Activated B cell treated with CpG ODN at 0.5 μM for 24 hours (primary cell): ENCODE data around the gene ARIH1. TPM values are rescaled to one million over a fixed set of nuclear protein-coding genes. Genes with fewer than 3 reads are reported as not detected.

Source experiments
- ATAC-seq: fragments of 200-7000 bp; cut with Tn5 transposase; one replicate; pipeline ENCODE4 v1.10.0; 2021; ENCODE audit warnings: low read depth, mild to moderate bottlenecking, moderate library complexity
- CTCF ChIA-PET: fragments of 350-600 bp; sonication (Branson Sonifier 250); formaldehyde crosslinking; loops from one replicate; lab custom pipeline; 2021; ENCODE audit warnings: antibody characterized with exemption; lab: Charles Lee
- POLR2A ChIA-PET: fragments of 350-600 bp; sonication (Branson Sonifier 250); formaldehyde crosslinking; loops from one replicate; lab custom pipeline; 2021; ENCODE audit warnings: antibody characterized with exemption; lab: Charles Lee
- DNase-seq: peaks from one replicate; pipeline ENCODE4 v3.0.0; 2022
- H3K27ac Mint-ChIP-seq: one replicate; pipeline ENCODE4 v1.8.0; 2020; ENCODE audit warnings: mixed read lengths
- H3K27me3 Mint-ChIP-seq: one replicate; pipeline ENCODE4 v1.8.0; 2021; ENCODE audit warnings: mixed read lengths
- H3K36me3 Mint-ChIP-seq: one replicate; pipeline ENCODE4 v1.8.0; 2021; ENCODE audit warnings: low read depth, mixed read lengths
- H3K4me1 Mint-ChIP-seq: one replicate; pipeline ENCODE4 v1.8.0; 2021; ENCODE audit warnings: mixed read lengths
- H3K4me3 Mint-ChIP-seq: one replicate; pipeline ENCODE4 v1.8.0; 2020; ENCODE audit warnings: mild to moderate bottlenecking, mixed read lengths
- H3K9me3 Mint-ChIP-seq: one replicate; pipeline ENCODE4 v1.8.0; 2020; ENCODE audit warnings: mixed read lengths
- CTCF ChIP-seq: fragments of 200-600 bp; IDR thresholded peaks from one replicate; pipeline ENCODE4 v1.8.0; 2022; ENCODE audit warnings: antibody characterized with exemption, mild to moderate bottlenecking
- intact Hi-C: fragments of 100-400 bp; cut with micrococcal nuclease; formaldehyde crosslinking; loops from one replicate; pipeline ENCODE4 v1.15.1; 2024
- total RNA-seq: library from RNA; stranded (reverse); gene quantifications from 2 replicates; pipeline ENCODE4 v1.2.3, GENCODE V29; 2022

Gene ARIH1
- total RNA-seq, 1 donor from 2014 or later: 159 TPM

GRCh38 chr15:72579814-72580213, 105.7 kb downstream of the ARIH1 start:
- Mint-ChIP-seq H3K36me3 (peaks cover 80% of the 10 kb centered on the region), H3K4me1 (no peaks in the 10 kb centered on the region), H3K27me3 (no peaks in the 10 kb centered on the region), H3K9me3 (peaks cover 3% of the 10 kb centered on the region), H3K27ac (no peak overlapping the region), H3K4me3 (no peak overlapping the region)
- POLR2A ChIA-PET: interaction anchor here (1.0 kb wide), 1 partner anchor 462 kb away, joined by 3 read pairs; the partner anchor contains the start of gene SENP8
- DNase-seq (no peak), ATAC-seq (no peak)
- intact Hi-C loops: no loop called here
- no peak for TF ChIP-seq CTCF
- CTCF ChIA-PET: no interaction called here

DNA sequence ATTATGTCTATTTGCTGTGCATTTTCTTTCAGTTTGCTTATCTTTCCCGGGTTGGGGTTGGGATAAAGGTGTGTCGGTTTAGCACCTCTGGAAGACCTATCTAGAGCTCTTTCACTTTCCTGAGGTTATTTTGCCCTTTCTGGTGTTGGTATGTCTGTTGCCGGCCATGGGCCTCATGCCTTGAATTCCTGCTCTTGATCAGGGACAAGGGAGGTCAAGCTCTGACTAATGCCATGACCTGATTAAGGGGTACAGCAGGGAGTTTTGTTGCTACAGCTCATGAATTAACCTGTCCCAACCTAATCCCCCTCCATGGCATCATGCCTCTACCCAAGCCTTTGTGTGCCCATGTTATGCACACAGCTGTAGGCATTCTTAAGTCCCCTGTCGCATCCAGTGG, 109.9 kb downstream of the ARIH1 start:
- ATAC-seq: no peak
- Mint-ChIP-seq H3K27ac (no peak overlapping the region), H3K9me3 (peaks cover 2% of the 10 kb centered on the region), H3K36me3 (peaks cover 69% of the 10 kb centered on the region), H3K4me3 (no peak overlapping the region), H3K27me3 (no peaks in the 10 kb centered on the region), H3K4me1 (no peaks in the 10 kb centered on the region)
- no peak for TF ChIP-seq CTCF
- ChIA-PET CTCF (interaction anchor here (1.4 kb wide), 1 partner anchor 16 kb away, joined by 3 read pairs; no protein-coding TSS in a partner anchor), POLR2A (no interaction called here)
- intact Hi-C loops: no loop called here
- DNase-seq: no peak

DNA sequence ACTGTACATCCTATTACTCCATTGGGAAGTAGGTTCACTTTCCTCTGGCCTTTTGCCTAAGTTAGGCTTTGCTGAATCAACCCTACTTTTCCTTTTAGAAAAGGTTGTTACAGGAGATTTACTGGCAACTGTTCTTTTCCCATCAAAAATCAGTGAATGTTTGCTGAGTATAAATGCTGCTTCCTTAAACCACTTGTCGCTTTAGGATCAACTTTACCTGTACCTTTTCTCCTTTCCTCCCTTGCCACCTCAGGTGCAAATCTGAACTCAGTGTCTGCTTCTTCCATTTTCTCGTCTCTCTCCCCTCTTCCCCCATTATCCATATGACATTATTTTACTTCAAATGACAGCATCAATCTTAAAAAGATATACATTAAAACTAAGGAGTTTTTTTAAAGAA, 110.9 kb downstream of the ARIH1 start:
- ATAC-seq: no peak
- no peak for DNase-seq
- CTCF ChIA-PET: interaction anchor here (2.1 kb wide), 1 partner anchor 15 kb away, joined by 11 read pairs; no protein-coding TSS in a partner anchor
- POLR2A ChIA-PET: no interaction called here
- no peak for TF ChIP-seq CTCF
- no peak overlapping the region for H3K4me3 Mint-ChIP-seq
- H3K27ac Mint-ChIP-seq: no peak overlapping the region
- no peaks in the 10 kb centered on the region for H3K9me3 Mint-ChIP-seq
- no peaks in the 10 kb centered on the region for H3K27me3 Mint-ChIP-seq
- intact Hi-C loops: no loop called here
- no peaks in the 10 kb centered on the region for H3K4me1 Mint-ChIP-seq
- H3K36me3 Mint-ChIP-seq: peaks cover 62% of the 10 kb centered on the region

DNA sequence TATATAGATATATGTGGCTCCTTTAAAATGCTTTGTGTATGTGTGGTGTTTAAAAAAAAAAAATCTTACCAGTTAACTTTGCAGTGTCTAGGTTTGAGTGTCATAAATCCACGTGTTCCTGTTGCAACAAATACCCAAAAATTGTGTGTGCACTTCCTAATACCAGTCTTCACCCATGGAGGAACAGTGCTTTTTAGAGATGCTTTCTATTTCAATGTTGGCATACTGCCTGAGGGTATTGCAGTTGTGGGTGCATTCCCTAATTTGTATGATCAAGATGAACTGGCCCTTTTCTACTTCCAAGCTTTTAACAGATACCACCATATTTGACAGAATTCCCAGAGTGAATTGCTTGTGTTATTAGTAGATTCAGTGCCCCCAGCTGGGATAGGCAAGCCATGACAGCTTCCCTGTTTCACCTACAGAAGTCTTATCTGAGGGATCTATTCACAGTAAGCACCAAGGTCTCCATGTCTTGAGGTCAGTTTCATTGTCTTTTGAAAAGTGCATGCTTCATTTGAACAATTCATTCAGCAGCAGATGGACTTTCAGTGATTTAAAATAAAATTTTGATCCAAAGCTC, 111.4 kb downstream of the ARIH1 start:
- Mint-ChIP-seq H3K27me3 (no peaks in the 10 kb centered on the region), H3K9me3 (no peaks in the 10 kb centered on the region), H3K4me1 (no peaks in the 10 kb centered on the region), H3K27ac (no peak overlapping the region), H3K36me3 (peaks cover 56% of the 10 kb centered on the region), H3K4me3 (no peak overlapping the region)
- CTCF ChIA-PET: interaction anchor here (2.1 kb wide), 1 partner anchor 14 kb away, joined by 11 read pairs; no protein-coding TSS in a partner anchor
- no peak for DNase-seq
- intact Hi-C loops: no loop called here
- POLR2A ChIA-PET: no interaction called here
- no peak for ATAC-seq
- TF ChIP-seq CTCF: no peak

DNA sequence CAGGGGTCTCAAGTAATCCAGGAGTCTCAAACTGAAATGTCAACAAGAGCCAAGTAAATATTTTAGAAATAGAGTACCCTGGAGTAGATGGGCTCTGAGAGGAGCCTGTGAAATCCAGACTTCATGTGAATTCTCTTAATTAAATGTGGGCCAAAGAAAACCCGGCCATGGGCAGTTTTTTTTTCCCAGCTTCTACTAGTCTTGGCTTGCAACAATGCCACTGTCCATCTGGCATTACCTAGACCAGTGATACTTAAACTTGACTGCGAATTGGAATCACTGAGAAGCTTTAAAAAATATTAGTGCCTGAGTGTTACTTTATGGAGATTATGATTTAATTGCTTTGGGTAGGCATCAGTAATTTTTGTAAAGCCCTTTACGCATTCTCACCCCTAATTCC, 114.0 kb downstream of the ARIH1 start:
- intact Hi-C loops: no loop called here
- no peak for ATAC-seq
- TF ChIP-seq CTCF: no peak
- Mint-ChIP-seq H3K36me3 (peaks cover 35% of the 10 kb centered on the region), H3K4me3 (no peak overlapping the region), H3K27me3 (no peaks in the 10 kb centered on the region), H3K27ac (no peak overlapping the region), H3K9me3 (no peaks in the 10 kb centered on the region), H3K4me1 (no peaks in the 10 kb centered on the region)
- CTCF ChIA-PET: interaction anchor here (3.2 kb wide), 1 partner anchor 12 kb away, joined by 11 read pairs; no protein-coding TSS in a partner anchor
- DNase-seq: no peak
- POLR2A ChIA-PET: no interaction called here
